H1 (cell line): Measurements from ENCODE around the gene PPP1R7.

Experiments used
- CTCF ChIP-seq, 3 experiments: IDR thresholded peaks; 1 replicate in 2 of 3; 2 replicates in 1 of 3; pipeline versions ENCODE4 v1.5.1 to v1.6.1; 2011; ENCODE audit warnings: low read length in 3 of 3, mild to moderate bottlenecking in 3 of 3, inconsistent platforms in 2 of 3, low read depth in 1 of 3, moderate library complexity in 1 of 3; ENCODE audit not compliant: insufficient read depth in 1 of 3; ENCODE audit errors: control extremely low read depth in 1 of 3
- E2F6 ChIP-seq: IDR thresholded peaks from 2 replicates; pipeline ENCODE4 v1.6.1; 2012; ENCODE audit warnings: inconsistent platforms
- HDAC6 ChIP-seq: IDR thresholded peaks from one replicate; pipeline ENCODE4 v1.7.1; 2012; ENCODE audit warnings: low read depth, mild to moderate bottlenecking, inconsistent platforms, low read length, moderate library complexity
- POLR2A ChIP-seq, 2 experiments: IDR thresholded peaks; 1 replicate in 1 of 2; 2 replicates in 1 of 2; pipeline ENCODE4 v1.6.1; 2011; ENCODE audit warnings: low read depth in 2 of 2, low read length in 2 of 2, mild to moderate bottlenecking in 2 of 2; ENCODE audit errors: control extremely low read depth in 1 of 2
- RAD21 ChIP-seq, 2 experiments: IDR thresholded peaks in 1 of 2; conservative IDR thresholded peaks in 1 of 2; 2 replicates each; pipeline ENCODE4 v1.6.1; 2011; ENCODE audit warnings: low read depth in 2 of 2, low read length in 2 of 2, improper control_type of control experiment in 1 of 2, inconsistent platforms in 1 of 2, mild to moderate bottlenecking in 1 of 2, moderate library complexity in 1 of 2
- SP1 ChIP-seq: IDR thresholded peaks from 2 replicates; pipeline ENCODE4 v1.6.1; 2011; ENCODE audit warnings: low read depth, low read length
- SRF ChIP-seq: IDR thresholded peaks from 2 replicates; pipeline ENCODE4 v1.6.1; 2011; ENCODE audit warnings: mild to moderate bottlenecking, low read depth, low read length, moderate library complexity

- TF ChIP-seq CTCF (IDR thresholded peaks at IDR 0.05; ENCODE audit: control extremely low read depth in 1 of 3, insufficient read depth in 1 of 3, low read depth in 1 of 3, low read length in 3 of 3), result no peak
- TF ChIP-seq HDAC6, result no peak
- TF ChIP-seq POLR2A (IDR thresholded peaks at IDR 0.05; ENCODE audit: control extremely low read depth in 1 of 2, low read depth in 2 of 2, low read length in 2 of 2), result no peak
- no peak for TF ChIP-seq SP1
- TF ChIP-seq RAD21 (IDR thresholded peaks at IDR 0.05 in 1 of 2, conservative IDR thresholded peaks at IDR 0.05 in 1 of 2; ENCODE audit: low read depth in 2 of 2, low read length in 2 of 2), result no peak
- TF ChIP-seq SRF, result no peak
- TF ChIP-seq E2F6, result no peak
Measured at GRCh38 chr2:241232736-241233575, 82.7 kb downstream of the PPP1R7 start.
